HAP-1 (cell line): ENCODE data around the gene PTPN13.
"Not testable (repeated sequence)": the region's sequence is repeated elsewhere in the genome, so short reads cannot be mapped to it uniquely, and the experiment has no call there.

Experiments used
- DNase-seq, 2 experiments: peaks; one replicate each; pipeline ENCODE4 v3.0.0-alpha.2; 2016 to 2020; ENCODE audit warnings: low spot score in 2 of 2
- H3K27me3 ChIP-seq: fragments of 250-450 bp; sonication (Bioruptor Pico); 2 replicates; pipeline ENCODE4 v1.5.1; 2020; ENCODE audit warnings: low read depth, mild to moderate bottlenecking, moderate library complexity
- H3K36me3 ChIP-seq: fragments of 250-450 bp; sonication (Bioruptor Pico); replicated peaks from 2 replicates; pipeline ENCODE4 v1.5.1; 2020; ENCODE audit warnings: mild to moderate bottlenecking
- H3K4me1 ChIP-seq: fragments of 250-450 bp; sonication (Bioruptor Pico); 2 replicates; pipeline ENCODE4 v1.5.1; 2020; ENCODE audit warnings: mild to moderate bottlenecking
- H3K4me3 ChIP-seq: fragments of 250-450 bp; sonication (Bioruptor Pico); 2 replicates; pipeline ENCODE4 v1.5.1; 2020; ENCODE audit warnings: mild to moderate bottlenecking, moderate library complexity
- H3K9me3 ChIP-seq: fragments of 250-450 bp; sonication (Bioruptor Pico); 2 replicates; pipeline ENCODE4 v1.5.1; 2020; ENCODE audit warnings: mild to moderate bottlenecking, moderate library complexity
- in situ Hi-C: fragments of 300-500 bp; cut with MboI; formaldehyde crosslinking; loops from 3 replicates; pipeline ENCODE4 v1.14.3; 2020; ENCODE audit warnings: low sequenced_read_pairs, inconsistent platforms, mixed read lengths

The PTPN13 gene

DNA sequence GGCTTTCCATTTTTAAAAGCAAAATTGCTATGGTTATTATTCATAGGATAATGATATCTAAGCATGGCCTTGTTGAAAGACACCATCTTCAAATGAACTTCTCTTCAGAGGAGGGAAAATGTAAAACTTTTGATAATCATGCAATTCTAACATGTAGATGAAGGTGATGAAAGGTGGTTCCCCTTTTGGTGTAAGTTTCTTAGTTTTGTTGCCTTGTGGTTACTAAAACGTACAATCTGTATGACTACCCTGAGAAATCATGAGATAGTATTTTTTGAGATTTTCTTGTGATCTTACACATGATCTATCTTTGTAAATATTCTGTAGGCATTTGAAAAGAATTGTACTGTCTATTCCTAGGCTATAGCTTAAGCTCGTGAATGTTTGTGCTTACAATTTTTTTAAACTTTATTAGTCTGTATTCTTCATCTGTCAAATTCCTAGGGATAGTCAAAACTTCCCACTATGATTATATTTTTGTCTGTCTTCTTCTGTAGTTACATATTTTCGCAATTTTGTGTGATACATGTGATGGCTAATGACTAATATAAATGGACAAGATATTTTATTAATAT, 47.5 kb downstream of the PTPN13 start:
- in situ Hi-C loops = no loop called here
- DNase-seq = no peak
- Histone ChIP-seq H3K9me3 (no peaks in the 10 kb centered on the region), H3K27me3 (no peaks in the 10 kb centered on the region), H3K4me3 (no peak overlapping the region), H3K36me3 (no peaks in the 10 kb centered on the region), H3K4me1 (peaks cover 7% of the 10 kb centered on the region; the same call in 1 of the 2 replicates)

DNA sequence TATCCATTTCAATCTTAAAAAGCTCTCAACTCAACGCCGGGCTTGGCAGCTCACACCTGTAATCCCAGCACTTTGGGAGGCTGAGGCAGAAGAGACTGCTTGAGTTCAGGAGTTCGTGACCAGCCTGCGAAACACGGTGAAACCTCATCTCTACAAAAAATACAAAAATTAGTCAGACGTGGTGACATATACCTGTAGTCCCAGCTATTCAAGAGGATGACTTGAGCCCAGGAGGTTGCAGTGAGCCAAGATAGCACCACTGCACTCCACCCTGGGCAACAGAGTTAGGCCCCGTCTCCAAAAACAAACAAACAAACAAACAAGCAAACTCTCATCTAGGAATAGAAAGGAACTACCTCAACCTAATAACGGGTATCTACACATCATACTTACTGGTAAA, 50.8 kb downstream of the PTPN13 start:
- DNase-seq = no peak
- peaks cover 7% of the 10 kb centered on the region; the same call in 1 of the 2 replicates for H3K4me1 ChIP-seq
- H3K9me3 ChIP-seq = peaks cover 5% of the 10 kb centered on the region; the same call in 1 of the 2 replicates
- peaks cover 3% of the 10 kb centered on the region; the same call in 1 of the 2 replicates for H3K36me3 ChIP-seq
- H3K27me3 ChIP-seq = no peaks in the 10 kb centered on the region
- no peak overlapping the region for H3K4me3 ChIP-seq
- in situ Hi-C loops = no loop called here

DNA sequence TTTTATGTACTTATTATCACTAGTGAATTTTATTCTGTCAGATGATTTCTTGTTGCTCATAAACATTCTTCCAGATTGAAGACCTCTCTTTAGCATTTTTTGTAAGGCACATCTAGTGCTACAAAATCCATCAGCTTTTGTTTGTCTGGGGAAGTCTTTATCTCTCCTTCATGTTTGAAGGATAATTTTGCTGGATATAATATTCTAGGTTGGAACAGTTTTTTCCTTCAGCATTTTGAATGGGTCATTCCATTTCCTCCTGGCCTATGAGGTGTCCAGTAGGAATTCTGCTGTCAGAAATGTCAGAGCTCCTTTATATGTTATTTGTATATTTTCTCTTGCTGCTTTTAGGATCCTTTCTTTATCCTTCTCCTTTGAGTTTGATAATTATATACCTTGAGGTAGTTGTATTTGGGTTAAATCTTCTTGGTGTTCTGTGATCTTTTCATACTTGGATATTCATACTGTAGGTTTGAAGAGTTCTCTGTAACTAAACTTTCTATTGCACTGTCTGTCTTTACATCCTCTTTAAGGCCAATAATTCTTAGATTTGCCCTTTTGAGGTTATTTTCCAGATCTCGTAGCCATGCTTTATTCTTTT, 58.3 kb downstream of the PTPN13 start:
- in situ Hi-C loops = no loop called here

DNA sequence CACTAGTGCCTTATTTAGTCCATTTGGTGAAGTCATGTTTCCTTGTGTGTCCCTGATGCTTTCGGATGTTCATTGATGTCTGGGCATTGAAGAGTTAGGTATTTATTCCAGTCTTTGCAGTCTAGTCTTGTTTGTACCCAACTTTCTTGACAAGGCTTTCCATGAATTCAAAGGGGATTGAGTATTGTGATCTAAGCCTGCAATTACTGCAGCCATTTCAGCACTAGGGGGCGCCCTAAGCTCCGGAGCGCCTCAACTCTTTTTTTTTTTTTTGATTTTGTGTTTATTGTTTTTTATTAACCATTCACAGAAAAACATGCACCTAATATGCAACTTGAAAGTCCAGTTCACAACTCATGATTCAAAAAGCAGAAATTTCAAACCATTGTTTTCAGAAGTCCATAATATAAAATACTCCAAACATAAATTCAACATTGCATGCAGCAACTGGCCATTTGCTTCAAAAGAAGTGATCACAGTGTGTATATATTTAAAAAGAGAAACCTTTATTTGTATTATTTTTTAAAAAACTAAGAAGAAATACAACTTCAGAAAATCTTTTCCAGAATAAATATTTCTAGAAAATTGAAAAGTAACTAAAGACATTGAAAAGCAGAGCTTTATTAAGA, 59.2 kb downstream of the PTPN13 start:
- H3K9me3 ChIP-seq = peaks cover 10% of the 10 kb centered on the region
- no peaks in the 10 kb centered on the region for H3K4me1 ChIP-seq
- H3K27me3 ChIP-seq = no peaks in the 10 kb centered on the region
- DNase-seq = peak in 1 of 2 experiments; percentile 26
- no peak overlapping the region for H3K4me3 ChIP-seq
- H3K36me3 ChIP-seq = peaks cover 3% of the 10 kb centered on the region; the same call in 1 of the 2 replicates
- in situ Hi-C loops = no loop called here

More for the DNA sequence above, 58.3 kb downstream of the PTPN13 start:
- Histone ChIP-seq H3K36me3 (peaks cover 3% of the 10 kb centered on the region; the same call in 1 of the 2 replicates), H3K4me1 (no peaks in the 10 kb centered on the region), H3K9me3 (peaks cover 10% of the 10 kb centered on the region), H3K4me3 (no peak overlapping the region), H3K27me3 (no peaks in the 10 kb centered on the region)
- DNase-seq = no peak

DNA sequence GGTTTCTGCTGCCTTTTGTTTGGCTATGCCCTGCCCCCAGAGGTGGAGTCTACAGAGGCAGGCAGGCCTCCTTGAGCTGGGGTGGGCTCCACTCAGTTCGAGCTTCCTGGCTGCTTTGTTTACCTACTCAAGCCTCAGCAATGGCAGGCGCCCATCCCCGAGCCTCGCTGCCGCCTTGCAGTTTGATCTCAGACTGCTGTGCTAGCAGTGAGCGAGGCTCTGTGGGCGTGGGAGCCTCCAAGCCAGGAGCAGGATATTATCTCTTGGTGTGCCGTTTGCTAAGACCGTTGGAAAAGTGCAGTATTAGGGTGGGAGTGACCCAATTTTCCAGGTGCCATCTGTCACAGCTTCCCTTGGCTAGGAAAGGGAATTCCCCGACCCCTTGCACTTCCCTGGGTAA, 62.7 kb downstream of the PTPN13 start:
- H3K36me3 ChIP-seq, H3K4me3 ChIP-seq, in situ Hi-C loops, H3K4me1 ChIP-seq, H3K9me3 ChIP-seq, DNase-seq, H3K27me3 ChIP-seq: not testable (repeated sequence)

DNA sequence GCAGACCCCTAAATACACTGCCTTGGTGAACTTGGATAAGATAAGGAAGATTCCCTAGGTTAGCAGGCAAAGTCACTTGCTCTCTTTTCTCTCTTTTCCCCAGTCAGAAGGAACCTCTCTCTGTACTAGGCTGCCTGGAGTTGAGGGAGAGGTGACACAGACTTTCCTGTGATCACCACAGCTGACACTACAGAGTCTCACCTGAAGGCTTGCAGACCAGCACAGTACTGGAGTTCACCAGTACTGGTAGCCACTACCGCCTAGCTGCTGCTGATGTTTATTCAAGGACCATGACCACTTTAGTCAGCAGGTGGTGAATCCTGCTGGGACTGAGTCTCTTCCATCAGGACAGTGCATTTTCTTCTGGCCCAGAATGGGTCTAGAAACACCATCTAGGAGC, 63.3 kb downstream of the PTPN13 start:
- Histone ChIP-seq H3K36me3 (no peaks in the 10 kb centered on the region), H3K4me3 (no peak overlapping the region), H3K9me3 (peaks cover 5% of the 10 kb centered on the region), H3K4me1 (no peaks in the 10 kb centered on the region), H3K27me3 (no peaks in the 10 kb centered on the region)
- DNase-seq = no peak
- in situ Hi-C loops = no loop called here

DNA sequence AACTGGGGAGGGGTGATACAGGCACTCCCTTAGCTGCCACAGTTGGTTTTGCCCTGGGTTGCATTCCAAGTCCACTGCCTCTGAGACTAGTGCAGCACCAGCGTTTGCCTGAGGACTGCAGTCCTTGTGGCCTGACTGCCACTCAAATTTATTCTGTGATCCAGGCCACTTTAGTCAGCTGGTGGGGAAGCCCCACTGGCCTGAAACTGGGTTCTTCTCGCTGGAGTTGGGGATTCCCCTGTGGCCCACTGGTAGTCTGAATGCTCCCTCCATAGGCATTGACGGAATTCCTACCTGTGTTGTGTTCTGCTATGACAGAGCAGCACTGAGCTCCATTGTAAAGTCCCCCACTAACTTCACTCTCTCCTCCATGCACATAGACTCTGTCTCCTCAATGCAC, 63.8 kb downstream of the PTPN13 start:
- in situ Hi-C loops = no loop called here
- H3K4me3 ChIP-seq = no peak overlapping the region
- no peak for DNase-seq

DNA sequence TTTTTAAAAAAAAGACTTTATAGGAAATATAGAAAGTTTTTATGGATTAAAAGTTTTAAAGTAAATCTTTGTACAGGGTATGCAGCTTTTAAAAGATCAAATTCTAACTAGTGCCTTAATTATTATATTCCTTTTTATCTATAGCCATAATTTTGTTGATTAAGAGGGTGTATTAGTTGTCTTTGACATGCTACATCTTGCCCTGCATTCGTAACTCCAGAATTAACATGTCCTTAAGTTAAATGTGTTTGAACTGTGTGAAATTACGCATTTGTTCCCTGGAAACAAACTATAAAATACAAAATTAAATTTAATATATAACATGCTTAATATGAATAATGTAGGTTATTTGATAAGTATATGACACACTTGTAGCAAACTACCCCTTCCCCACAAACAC, 66.3 kb downstream of the PTPN13 start:
- no peaks in the 10 kb centered on the region for H3K36me3 ChIP-seq
- H3K4me1 ChIP-seq = no peaks in the 10 kb centered on the region
- DNase-seq = no peak
- no peaks in the 10 kb centered on the region for H3K27me3 ChIP-seq
- in situ Hi-C loops = no loop called here
- H3K4me3 ChIP-seq = no peak overlapping the region
- no peaks in the 10 kb centered on the region for H3K9me3 ChIP-seq

More for the DNA sequence above, 63.8 kb downstream of the PTPN13 start:
- Histone ChIP-seq H3K27me3 (no peaks in the 10 kb centered on the region), H3K9me3 (peaks cover 3% of the 10 kb centered on the region), H3K4me1 (no peaks in the 10 kb centered on the region), H3K36me3 (no peaks in the 10 kb centered on the region)

DNA sequence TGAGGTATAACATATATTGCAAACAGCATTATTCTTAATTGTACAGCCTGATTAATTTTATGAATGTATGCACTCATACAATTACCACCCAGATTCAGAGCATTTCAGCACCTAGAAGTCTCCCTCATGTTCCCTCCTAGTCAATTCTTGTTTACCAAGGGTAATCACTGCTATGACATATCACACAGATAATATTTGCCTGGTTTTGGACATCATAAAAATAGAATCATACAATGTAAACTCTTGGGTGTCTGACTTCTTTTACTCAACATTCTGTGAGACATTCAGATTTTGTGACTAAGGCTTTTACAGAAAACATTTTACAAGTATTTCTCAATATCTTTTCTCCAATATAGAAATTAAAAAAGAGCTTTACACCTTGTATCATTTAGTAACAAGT, 66.9 kb downstream of the PTPN13 start:
- Histone ChIP-seq H3K9me3 (no peaks in the 10 kb centered on the region), H3K4me3 (no peak overlapping the region), H3K36me3 (no peaks in the 10 kb centered on the region), H3K27me3 (no peaks in the 10 kb centered on the region), H3K4me1 (no peaks in the 10 kb centered on the region)
- in situ Hi-C loops = no loop called here
- no peak for DNase-seq

DNA sequence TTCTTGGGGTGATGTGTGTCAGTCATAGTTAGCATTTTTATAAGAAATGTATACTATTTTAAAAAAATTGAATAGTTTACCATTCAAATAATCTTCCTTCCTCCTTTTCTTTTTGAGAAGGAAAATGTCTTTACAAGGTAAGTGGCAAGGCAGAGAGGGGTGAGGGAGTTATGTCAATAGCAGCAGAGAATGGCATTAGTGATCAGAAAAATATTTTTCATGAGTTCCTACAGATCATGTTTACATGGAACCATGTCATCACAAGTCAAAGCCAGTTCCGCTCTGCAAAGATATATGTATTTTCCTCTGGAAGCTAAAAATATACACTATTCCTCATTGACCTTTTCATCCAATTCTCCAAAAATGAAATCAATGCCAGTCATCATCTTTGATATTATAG, 67.3 kb downstream of the PTPN13 start:
- Histone ChIP-seq H3K9me3 (no peaks in the 10 kb centered on the region), H3K27me3 (no peaks in the 10 kb centered on the region), H3K4me1 (no peaks in the 10 kb centered on the region), H3K36me3 (no peaks in the 10 kb centered on the region), H3K4me3 (no peak overlapping the region)
- no peak for DNase-seq
- in situ Hi-C loops = no loop called here

DNA sequence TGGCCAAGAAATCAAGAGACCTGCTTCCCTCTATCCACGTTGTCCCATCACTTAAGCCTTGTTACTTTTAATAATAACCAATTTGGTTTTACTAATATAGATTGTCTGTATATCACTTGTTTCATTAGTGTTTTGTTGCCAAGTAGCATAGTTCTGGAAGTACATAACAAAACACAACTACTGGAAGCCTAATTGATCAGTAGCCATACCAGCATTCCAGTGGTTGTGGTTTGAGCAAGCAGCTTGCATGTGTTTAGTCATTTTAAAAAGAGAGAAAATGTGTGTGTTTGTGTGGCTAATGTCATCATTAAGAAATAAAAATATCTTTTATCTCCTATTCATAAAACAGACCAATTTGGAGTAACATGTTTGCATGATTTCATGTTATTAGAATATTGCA, 70.8 kb downstream of the PTPN13 start:
- no peak overlapping the region for H3K4me3 ChIP-seq

DNA sequence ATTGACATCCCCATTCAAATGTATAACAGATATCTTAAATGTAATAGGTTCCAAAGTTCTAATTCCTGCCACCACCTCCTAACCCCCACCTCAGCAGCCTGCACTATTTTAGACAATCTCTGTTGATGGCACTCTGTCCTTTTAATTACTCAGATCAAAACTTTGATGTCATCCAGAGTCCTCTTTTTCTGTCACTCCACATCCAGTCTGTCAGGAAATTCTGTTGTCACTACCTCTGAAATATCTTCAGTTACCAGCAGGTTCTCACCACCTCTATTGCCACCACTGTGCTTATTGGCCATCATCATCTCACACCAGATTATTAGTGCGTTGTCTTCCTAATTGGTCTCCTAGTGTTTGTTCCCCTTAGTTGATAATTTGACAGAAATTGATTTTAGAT, 76.2 kb downstream of the PTPN13 start:
- in situ Hi-C loops = no loop called here
- Histone ChIP-seq H3K4me1 (peaks cover 12% of the 10 kb centered on the region), H3K27me3 (no peaks in the 10 kb centered on the region), H3K4me3 (no peak overlapping the region), H3K9me3 (no peaks in the 10 kb centered on the region), H3K36me3 (0 out of 2 replicates have a peak, but pooled peaks cover 7% of the 10 kb centered on the region)
- no peak for DNase-seq

More for the DNA sequence above, 70.8 kb downstream of the PTPN13 start:
- H3K4me1 ChIP-seq = no peaks in the 10 kb centered on the region; the same call in 1 of the 2 replicates
- H3K9me3 ChIP-seq = no peaks in the 10 kb centered on the region
- DNase-seq = no peak
- no peaks in the 10 kb centered on the region for H3K27me3 ChIP-seq
- in situ Hi-C loops = no loop called here
- H3K36me3 ChIP-seq = no peaks in the 10 kb centered on the region

DNA sequence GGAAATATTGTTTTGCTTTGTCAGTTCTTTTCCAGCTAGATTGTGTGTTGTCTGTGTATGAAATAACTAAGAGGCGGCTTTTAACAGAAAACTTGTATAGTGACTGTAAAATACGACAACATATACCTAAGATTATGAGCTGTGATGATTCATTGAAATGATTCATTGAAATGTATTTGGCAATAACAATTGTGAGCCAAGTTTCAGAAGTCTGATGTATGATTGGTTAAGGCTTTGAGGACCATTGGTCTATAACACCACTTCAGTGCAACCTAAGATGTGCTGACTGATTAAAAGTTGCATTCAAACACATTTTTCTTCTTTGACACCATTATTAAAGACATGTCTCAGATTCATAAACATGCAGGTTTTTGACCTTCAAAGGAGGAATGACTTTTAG, 76.6 kb downstream of the PTPN13 start:
- no peak overlapping the region for H3K4me3 ChIP-seq
- DNase-seq = no peak
- H3K4me1 ChIP-seq = peaks cover 16% of the 10 kb centered on the region
- no peaks in the 10 kb centered on the region for H3K27me3 ChIP-seq
- H3K9me3 ChIP-seq = no peaks in the 10 kb centered on the region
- H3K36me3 ChIP-seq = 0 out of 2 replicates have a peak, but pooled peaks cover 7% of the 10 kb centered on the region
- in situ Hi-C loops = no loop called here

DNA sequence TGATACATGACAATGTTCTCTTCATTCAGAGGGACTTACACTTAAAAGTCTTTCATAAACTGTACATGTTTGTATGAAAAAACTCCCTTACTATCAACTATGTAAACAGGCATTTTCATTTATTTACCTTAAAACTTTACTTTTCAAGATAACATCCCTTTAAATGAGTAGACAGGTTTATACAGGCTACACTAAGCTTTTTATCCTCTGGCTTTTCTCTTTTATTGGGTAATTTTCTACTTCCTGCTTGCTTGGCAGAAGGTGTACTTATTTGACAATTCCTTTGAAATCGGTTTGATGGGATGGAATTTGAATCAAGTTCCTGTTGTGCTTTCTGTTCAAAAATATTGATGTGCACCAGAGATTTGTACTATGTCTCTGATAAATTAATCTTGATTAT, 81.4 kb downstream of the PTPN13 start:
- H3K9me3 ChIP-seq = no peaks in the 10 kb centered on the region
- no peak overlapping the region for H3K4me3 ChIP-seq
- in situ Hi-C loops = no loop called here
- no peak for DNase-seq
- peaks cover 16% of the 10 kb centered on the region for H3K4me1 ChIP-seq
- 0 out of 2 replicates have a peak, but pooled peaks cover 7% of the 10 kb centered on the region for H3K36me3 ChIP-seq
- H3K27me3 ChIP-seq = no peaks in the 10 kb centered on the region
